Aorta (tissue), 5 donors: ENCODE results near the gene TSTD1. TPM values are rescaled to one million over a fixed set of nuclear protein-coding genes. Genes with fewer than 3 reads are reported as not detected.
"Not testable (repeated sequence)": the region's sequence is repeated elsewhere in the genome, so short reads cannot be mapped to it uniquely, and the experiment has no call there.

Experiments used
- ATAC-seq: fragments of 200-7000 bp; cut with Tn5 transposase; one replicate; pipeline ENCODE4 v1.9.1; 2022; ENCODE audit warnings: moderate library complexity; ENCODE audit not compliant: low FRiP score
- DNase-seq, 2 donors: peaks; one replicate each; pipeline ENCODE4 v3.0.0-alpha.2; 2020
- H3K27ac ChIP-seq, 2 donors: one replicate each; pipeline ENCODE4 v1.5.1; 2013; ENCODE audit warnings: low read length in 2 of 2, mild to moderate bottlenecking in 2 of 2, moderate library complexity in 2 of 2, control low read depth in 1 of 2, inconsistent platforms in 1 of 2, low read depth in 1 of 2
- H3K27me3 ChIP-seq, 2 donors: one replicate each; pipeline ENCODE4 v1.6.1; 2013; ENCODE audit warnings: control low read depth in 1 of 2, low read length in 1 of 2, mild to moderate bottlenecking in 1 of 2, moderate library complexity in 1 of 2; ENCODE audit not compliant: insufficient read depth in 2 of 2, control insufficient read depth in 1 of 2
- H3K36me3 ChIP-seq, 2 donors: one replicate each; pipeline ENCODE4 v1.6.1; 2013; ENCODE audit warnings: control low read depth in 1 of 2, low read length in 1 of 2, mild to moderate bottlenecking in 1 of 2; ENCODE audit not compliant: insufficient read depth in 2 of 2, control insufficient read depth in 1 of 2
- H3K4me1 ChIP-seq, 2 donors: one replicate each; pipeline ENCODE4 v1.6.1; 2013; ENCODE audit warnings: low read length in 2 of 2, control low read depth in 1 of 2, mild to moderate bottlenecking in 1 of 2, moderate library complexity in 1 of 2; ENCODE audit not compliant: insufficient read depth in 2 of 2, control insufficient read depth in 1 of 2
- H3K4me3 ChIP-seq, 2 donors: one replicate each; pipeline ENCODE4 v1.5.1; 2013; ENCODE audit warnings: low read length in 2 of 2, control low read depth in 1 of 2, mild to moderate bottlenecking in 1 of 2
- H3K9me3 ChIP-seq: one replicate; pipeline ENCODE4 v1.6.1; 2013; ENCODE audit warnings: mild to moderate bottlenecking, low read length; ENCODE audit not compliant: control insufficient read depth
- WGBS, 2 donors: extraction: QIAGEN DNeasy Blood & Tissue Kit; methylation state at CpG; one replicate each; pipeline ENCODE4 v1.1.7; 2013; 5-methylcytosine and 5-hydroxymethylcytosine counted together
- intact Hi-C, 2 donors: fragments of 100-400 bp; cut with DNase I; formaldehyde crosslinking; loops; one replicate each; pipeline versions ENCODE4 v1.14.2 to v1.15.0; 2022
- polyA plus RNA-seq, 2 donors: library from polyadenylated mRNA; stranded (reverse); fragments of 200-250 nt; gene quantifications; one replicate each; pipeline ENCODE4 v1.2.3, GENCODE V29; 2013
- total RNA-seq, 2 donors: library from RNA; stranded (reverse); fragmentation: NEBNext Ultra II Directional; extraction: Animal tissue kit (Norgen Biotek cat#: 25700); gene quantifications; one replicate each; pipeline ENCODE4 v1.2.1, GENCODE V29; 2021
- donor health status: healthy with polysubstance abuse.
- donor health status: Bipolar disorder and iron deficiency.
- donor health status: DM: no; HTN: no; CAD: no.
- donor health status: DM: no; HTN: no; CAD: no.
- donor health status: DM: yes; HTN: yes; CAD: no.

TSTD1 gene
- total and polyA plus RNA-seq, 4 donors: 9.1 to 31.9 (median 12.9) TPM

- ATAC-seq: no peak
- whole genome bisulfite sequencing, 2 donors: 81 to 100% methylated on average over 2 of the region's 2 CpGs
- Histone ChIP-seq H3K9me3 (no peaks in the 10 kb centered on the region), H3K4me3 (no peak overlapping the region), H3K27me3 (no peaks in the 10 kb centered on the region), H3K27ac (no peak overlapping the region), H3K4me1 (no peaks in the 10 kb centered on the region), H3K36me3 (no peaks in the 10 kb centered on the region)
- intact Hi-C loops: no loop called here
- DNase-seq: no peak
These were observed 6.9 kb downstream of the TSTD1 start for GRCh38 chr1:161031874-161032273.

- H3K4me3 ChIP-seq, ATAC-seq, DNase-seq, H3K9me3 ChIP-seq, H3K4me1 ChIP-seq, H3K27ac ChIP-seq, H3K36me3 ChIP-seq, H3K27me3 ChIP-seq, intact Hi-C loops: not testable (repeated sequence)
- WGBS, 2 donors: 94 to 96% methylated on average over 32 of the region's 32 CpGs
These were observed 9.3 kb downstream of the TSTD1 start for GRCh38 chr1:161029466-161029865.

- WGBS, 2 donors: 60 to 70% methylated on average over 1 of the region's 1 CpG
- H3K4me1 ChIP-seq, H3K36me3 ChIP-seq, H3K9me3 ChIP-seq, intact Hi-C loops, H3K27ac ChIP-seq, DNase-seq, ATAC-seq, H3K4me3 ChIP-seq, H3K27me3 ChIP-seq: not testable (repeated sequence)
These were observed 11.8 kb downstream of the TSTD1 start for GRCh38 chr1:161026954-161027353.

- WGBS, 2 donors: 88 to 90% methylated on average over 12 of the region's 12 CpGs
- H3K4me1 ChIP-seq, ATAC-seq, H3K27ac ChIP-seq, H3K27me3 ChIP-seq, intact Hi-C loops, H3K4me3 ChIP-seq, DNase-seq, H3K36me3 ChIP-seq, H3K9me3 ChIP-seq: not testable (repeated sequence)
These were observed 16.3 kb downstream of the TSTD1 start for GRCh38 chr1:161022432-161022831.

GRCh38 chr1:161021970-161022353 is 16.8 kb downstream of the TSTD1 start:
- Histone ChIP-seq H3K36me3 (no peaks in the 10 kb centered on the region), H3K4me1 (no peaks in the 10 kb centered on the region), H3K27me3 (no peaks in the 10 kb centered on the region), H3K4me3 (no peak overlapping the region), H3K9me3 (no peaks in the 10 kb centered on the region), H3K27ac (no peak overlapping the region)
- ATAC-seq (no peak), DNase-seq (no peak)
- 81 to 82% methylated on average over 2 of the region's 2 CpGs for WGBS, 2 donors
- intact Hi-C loops: no loop called here

GRCh38 chr1:161021165-161021969 is 17.4 kb downstream of the TSTD1 start:
- peak; percentile 79 to 89 for DNase-seq
- H3K27me3 ChIP-seq: no peaks in the 10 kb centered on the region
- intact Hi-C loops: no loop called here
- H3K36me3 ChIP-seq: no peaks in the 10 kb centered on the region
- 13 to 14% methylated on average over 34 of the region's 34 CpGs for WGBS, 2 donors
- H3K27ac ChIP-seq: no peak overlapping the region
- no peaks in the 10 kb centered on the region for H3K9me3 ChIP-seq
- H3K4me3 ChIP-seq: peak overlapping the region; percentile 15 to 44
- no peaks in the 10 kb centered on the region for H3K4me1 ChIP-seq
- ATAC-seq: peak; percentile 88

- Histone ChIP-seq H3K27me3 (no peaks in the 10 kb centered on the region), H3K27ac (no peak within 1 kb of the TSS), H3K4me1 (no peaks in the 10 kb centered on the region), H3K36me3 (no peaks in the 10 kb centered on the region), H3K4me3 (peak within 1 kb of the TSS; percentile 15 to 44), H3K9me3 (no peaks in the 10 kb centered on the region)
- intact Hi-C loops: no loop called here
- ATAC-seq: peak; percentile 71
- peak in 1 of 2 donors; percentile 78 for DNase-seq
- 1% methylated on average over 36 of the region's 36 CpGs for WGBS, 2 donors
These were observed 18.1 kb downstream of the TSTD1 start, which contains the start of gene F11R for GRCh38 chr1:161020509-161021164. Gene F11R (minus strand): TSS chr1:161021152. CDS start chr1:161021073, 79 bp downstream.

GRCh38 chr1:161019751-161020495 is 18.8 kb downstream of the TSTD1 start:
- H3K4me1 ChIP-seq: no peaks in the 10 kb centered on the region
- WGBS, 2 donors: 21 to 27% methylated on average over 10 of the region's 10 CpGs
- H3K36me3 ChIP-seq: no peaks in the 10 kb centered on the region
- ATAC-seq: peak; percentile 53
- no peak overlapping the region for H3K27ac ChIP-seq
- no peaks in the 10 kb centered on the region for H3K9me3 ChIP-seq
- no peaks in the 10 kb centered on the region for H3K27me3 ChIP-seq
- peak overlapping the region in 1 of 2 donors; percentile 44 for H3K4me3 ChIP-seq
- intact Hi-C loops: no loop called here
- DNase-seq: no peak
